Activated T-cell treated with anti-CD3 and anti-CD28 coated beads for 24 hours (primary cell): Measurements from ENCODE around the gene SEMA5A.
"Not testable (repeated sequence)": the region's sequence is repeated elsewhere in the genome, so short reads cannot be mapped to it uniquely, and the experiment has no call there.

Experiments
- DNase-seq: peaks from one replicate; pipeline ENCODE4 v3.0.0-alpha.2; 2020; ENCODE audit warnings: low read depth

Gene SEMA5A

GRCh38 chr5:9354336-9355081, 191.4 kb downstream of the SEMA5A start:
- no peak for DNase-seq

- not testable (repeated sequence) for DNase-seq
Observed at GRCh38 chr5:9353048-9353447, 192.8 kb downstream of the SEMA5A start.

- DNase-seq: no peak
Observed at GRCh38 chr5:9351546-9351945, 194.3 kb downstream of the SEMA5A start.

- no peak for DNase-seq
Observed at GRCh38 chr5:9350301-9350797, 195.5 kb downstream of the SEMA5A start.

GRCh38 chr5:9348401-9348996, 197.4 kb downstream of the SEMA5A start:
- DNase-seq: no peak

- DNase-seq: no peak
Observed at GRCh38 chr5:9347541-9348295, 198.2 kb downstream of the SEMA5A start.

GRCh38 chr5:9347032-9347431, 198.8 kb downstream of the SEMA5A start:
- DNase-seq: no peak

GRCh38 chr5:9344751-9345240, 201.1 kb downstream of the SEMA5A start:
- no peak for DNase-seq

- no peak for DNase-seq
Observed at GRCh38 chr5:9343146-9343850, 202.6 kb downstream of the SEMA5A start.

- no peak for DNase-seq
Observed at GRCh38 chr5:9342161-9342787, 203.6 kb downstream of the SEMA5A start.

GRCh38 chr5:9340085-9340484, 205.8 kb downstream of the SEMA5A start:
- no peak for DNase-seq

GRCh38 chr5:9339206-9339818, 206.6 kb downstream of the SEMA5A start:
- DNase-seq: no peak

- DNase-seq: no peak
Observed at GRCh38 chr5:9338796-9339195, 207.1 kb downstream of the SEMA5A start.

- DNase-seq: no peak
Observed at GRCh38 chr5:9337928-9338595, 207.8 kb downstream of the SEMA5A start.

GRCh38 chr5:9335754-9336495, 209.9 kb downstream of the SEMA5A start:
- DNase-seq: no peak

- no peak for DNase-seq
Observed at GRCh38 chr5:9335269-9335668, 210.6 kb downstream of the SEMA5A start.

- no peak for DNase-seq
Observed at GRCh38 chr5:9332026-9332425, 213.8 kb downstream of the SEMA5A start.

GRCh38 chr5:9331372-9331771, 214.5 kb downstream of the SEMA5A start:
- DNase-seq: no peak

- DNase-seq: no peak
Observed at GRCh38 chr5:9329125-9329524, 216.8 kb downstream of the SEMA5A start.

- DNase-seq: no peak
Observed at GRCh38 chr5:9325549-9325948, 220.3 kb downstream of the SEMA5A start.
